IPS-18a (cell line): ENCODE data around the gene PLEKHS1.
"Not testable (repeated sequence)": the region's sequence is repeated elsewhere in the genome, so short reads cannot be mapped to it uniquely, and the experiment has no call there.

Source experiments
- H3K27ac ChIP-seq: one replicate; pipeline ENCODE4 v1.5.1; 2013; ENCODE audit warnings: low read length
- H3K27me3 ChIP-seq: one replicate; pipeline ENCODE4 v1.6.1; 2013; ENCODE audit warnings: mild to moderate bottlenecking, low read length; ENCODE audit not compliant: control insufficient read depth, insufficient read depth
- H3K36me3 ChIP-seq: one replicate; pipeline ENCODE4 v1.6.1; 2013; ENCODE audit warnings: low read depth, low read length; ENCODE audit not compliant: control insufficient read depth
- H3K4me1 ChIP-seq: one replicate; pipeline ENCODE4 v1.6.1; 2013; ENCODE audit warnings: low read depth, low read length; ENCODE audit not compliant: control insufficient read depth
- H3K4me3 ChIP-seq: one replicate; pipeline ENCODE4 v1.5.1; 2013; ENCODE audit warnings: low read length
- H3K9ac ChIP-seq: one replicate; pipeline ENCODE4 v1.6.1; 2013; ENCODE audit warnings: mild to moderate bottlenecking, low read length, moderate library complexity
- H3K9me3 ChIP-seq: one replicate; pipeline ENCODE4 v1.6.1; 2013; ENCODE audit warnings: low read depth, low read length; ENCODE audit not compliant: control insufficient read depth

PLEKHS1 gene

GRCh38 chr10:113771131-113771530, 19.6 kb downstream of the PLEKHS1 start:
- not testable (repeated sequence) for H3K4me3 ChIP-seq, H3K9ac ChIP-seq, H3K27ac ChIP-seq, H3K4me1 ChIP-seq, H3K27me3 ChIP-seq, H3K9me3 ChIP-seq, H3K36me3 ChIP-seq

DNA sequence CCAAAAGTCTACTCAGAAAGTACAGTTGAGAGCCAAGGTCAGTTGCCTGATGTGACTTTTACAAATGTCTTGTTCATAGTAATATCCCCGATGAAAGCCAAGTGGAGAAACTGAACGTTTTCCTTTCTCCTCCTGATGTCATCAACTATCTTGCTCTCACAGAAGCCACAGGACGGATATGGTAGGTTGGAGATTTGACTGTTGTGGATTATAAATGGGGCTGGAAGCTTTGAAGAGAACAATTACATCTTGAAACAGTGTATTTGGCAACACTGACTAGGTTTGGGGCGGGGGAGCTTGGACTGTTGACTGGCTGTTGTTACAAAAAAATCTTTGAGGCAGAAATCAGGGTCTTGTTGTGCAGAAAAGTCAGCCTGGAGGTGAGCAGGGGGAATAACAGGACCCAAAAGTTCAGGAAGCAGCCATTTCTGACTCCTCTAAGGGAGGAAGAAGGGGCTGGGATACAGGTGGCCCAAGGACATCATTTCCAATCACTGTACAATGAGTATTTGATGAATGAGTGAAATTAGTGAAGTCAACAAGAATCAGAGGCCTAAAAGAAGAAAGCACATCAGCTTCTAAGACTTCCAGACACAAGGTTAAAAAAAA, 24.3 kb downstream of the PLEKHS1 start:
- no peaks in the 10 kb centered on the region for H3K9me3 ChIP-seq
- no peak overlapping the region for H3K9ac ChIP-seq
- H3K27ac ChIP-seq, result no peak overlapping the region
- no peak overlapping the region for H3K4me3 ChIP-seq
- no peaks in the 10 kb centered on the region for H3K27me3 ChIP-seq
- no peaks in the 10 kb centered on the region for H3K36me3 ChIP-seq
- no peaks in the 10 kb centered on the region for H3K4me1 ChIP-seq

DNA sequence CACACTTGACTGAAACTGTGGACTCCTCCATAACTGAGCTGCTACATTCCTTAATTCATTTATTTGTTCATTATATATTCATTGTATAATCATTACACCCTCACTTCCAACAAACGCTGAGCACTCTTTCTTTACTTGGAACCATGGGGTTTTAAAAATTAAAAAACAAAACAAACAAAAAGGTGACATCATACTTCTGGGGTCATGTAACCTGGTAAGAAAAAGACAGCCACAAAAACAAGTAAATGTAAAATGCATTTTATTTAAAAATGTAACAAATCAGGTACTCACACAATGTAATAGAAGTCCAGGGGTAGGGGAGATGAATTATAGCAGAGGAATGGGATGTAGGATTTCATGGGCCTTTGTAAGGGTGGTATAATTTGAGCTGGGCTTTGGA, 25.1 kb downstream of the PLEKHS1 start:
- no peak overlapping the region for H3K4me3 ChIP-seq

GRCh38 chr10:113780681-113781250, 29.3 kb downstream of the PLEKHS1 start:
- H3K27ac ChIP-seq, result no peak overlapping the region

More for the DNA sequence above, 25.1 kb downstream of the PLEKHS1 start:
- Histone ChIP-seq H3K36me3 (no peaks in the 10 kb centered on the region), H3K27ac (no peak overlapping the region), H3K9me3 (no peaks in the 10 kb centered on the region), H3K27me3 (no peaks in the 10 kb centered on the region), H3K4me1 (no peaks in the 10 kb centered on the region), H3K9ac (no peak overlapping the region)

DNA sequence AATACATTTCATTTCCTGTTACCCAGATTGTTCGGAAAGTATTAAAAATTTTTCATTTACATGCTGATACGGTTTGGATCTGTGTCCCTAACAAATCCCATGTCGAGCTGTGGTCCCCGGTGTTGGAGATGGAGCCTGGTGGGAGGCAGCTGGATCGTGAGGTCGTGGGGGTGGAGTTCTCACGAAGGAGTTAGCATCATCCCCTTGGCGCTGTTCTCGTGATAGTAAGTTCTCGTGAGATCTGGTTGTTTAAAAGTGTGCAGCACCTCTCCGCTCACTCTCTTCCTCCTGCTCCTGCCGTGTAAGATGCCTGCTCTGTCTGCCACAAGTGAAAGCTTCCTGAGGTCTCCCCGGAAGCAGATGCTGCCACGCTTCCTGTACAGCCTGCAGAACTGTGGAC, 30.9 kb downstream of the PLEKHS1 start:
- H3K9ac ChIP-seq, result no peak overlapping the region
- no peak overlapping the region for H3K4me3 ChIP-seq
- H3K27ac ChIP-seq, result no peak overlapping the region
- no peaks in the 10 kb centered on the region for H3K36me3 ChIP-seq
- no peaks in the 10 kb centered on the region for H3K4me1 ChIP-seq
- no peaks in the 10 kb centered on the region for H3K9me3 ChIP-seq
- H3K27me3 ChIP-seq, result no peaks in the 10 kb centered on the region

More at GRCh38 chr10:113780681-113781250, 29.3 kb downstream of the PLEKHS1 start:
- H3K9ac ChIP-seq, result no peak overlapping the region
- H3K9me3 ChIP-seq, result no peaks in the 10 kb centered on the region
- H3K36me3 ChIP-seq, result no peaks in the 10 kb centered on the region
- H3K4me3 ChIP-seq, result no peak overlapping the region
- H3K4me1 ChIP-seq, result no peaks in the 10 kb centered on the region
- H3K27me3 ChIP-seq, result no peaks in the 10 kb centered on the region

GRCh38 chr10:113782986-113783704, 31.7 kb downstream of the PLEKHS1 start:
- H3K4me1 ChIP-seq, result no peaks in the 10 kb centered on the region
- no peak overlapping the region for H3K9ac ChIP-seq
- no peak overlapping the region for H3K4me3 ChIP-seq
- H3K36me3 ChIP-seq, result no peaks in the 10 kb centered on the region
- H3K9me3 ChIP-seq, result no peaks in the 10 kb centered on the region
- no peak overlapping the region for H3K27ac ChIP-seq
- no peaks in the 10 kb centered on the region for H3K27me3 ChIP-seq

DNA sequence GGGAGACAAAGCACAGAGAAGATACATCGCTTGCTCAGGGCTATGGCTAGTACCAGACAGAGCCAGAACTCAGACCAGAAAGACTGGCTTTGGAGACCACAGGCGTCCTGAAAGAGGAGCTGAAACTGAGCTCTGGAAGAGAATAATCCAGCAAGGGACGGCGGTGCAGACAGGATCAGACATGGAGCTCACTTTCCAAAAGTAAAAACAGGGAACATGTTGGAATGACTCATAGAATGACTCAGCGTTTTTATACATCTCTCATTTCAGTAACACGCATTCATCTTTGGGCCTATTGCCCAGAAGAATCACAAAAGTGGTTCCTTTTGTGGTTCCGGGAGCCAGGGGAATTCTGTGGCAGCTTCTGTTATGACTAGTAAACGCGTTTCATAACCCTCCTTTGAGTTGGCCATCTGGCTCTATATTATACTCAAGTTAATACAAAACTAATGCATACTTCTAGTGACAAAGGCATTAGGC, 37.2 kb downstream of the PLEKHS1 start:
- Histone ChIP-seq H3K4me1 (no peaks in the 10 kb centered on the region), H3K4me3 (no peak overlapping the region), H3K9me3 (no peaks in the 10 kb centered on the region), H3K27me3 (no peaks in the 10 kb centered on the region), H3K27ac (no peak overlapping the region), H3K9ac (no peak overlapping the region), H3K36me3 (no peaks in the 10 kb centered on the region)

GRCh38 chr10:113791691-113792090, 40.2 kb downstream of the PLEKHS1 start:
- Histone ChIP-seq H3K9me3 (no peaks in the 10 kb centered on the region), H3K27me3 (no peaks in the 10 kb centered on the region), H3K4me1 (no peaks in the 10 kb centered on the region), H3K27ac (no peak overlapping the region), H3K36me3 (no peaks in the 10 kb centered on the region), H3K9ac (no peak overlapping the region), H3K4me3 (no peak overlapping the region)

DNA sequence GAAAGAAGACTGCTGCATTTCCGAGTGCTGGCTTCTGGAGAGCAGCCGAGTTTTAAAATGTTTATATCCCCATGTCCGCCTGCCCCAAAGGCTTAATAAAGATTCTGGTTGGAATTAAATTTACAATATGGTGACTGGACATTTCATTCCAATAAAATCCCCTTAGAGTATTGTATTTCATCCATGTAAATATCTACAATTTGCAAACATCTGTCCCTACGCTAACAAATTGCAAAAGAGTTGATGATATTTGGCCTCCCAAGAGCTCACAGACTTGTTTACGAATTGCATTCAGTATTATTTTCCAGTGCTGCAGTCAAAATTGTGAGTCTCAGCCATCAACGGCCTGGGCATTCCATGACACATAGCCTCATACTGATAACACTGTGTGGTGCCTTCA, 50.1 kb downstream of the PLEKHS1 start:
- no peaks in the 10 kb centered on the region for H3K9me3 ChIP-seq
- H3K4me1 ChIP-seq, result no peaks in the 10 kb centered on the region
- no peaks in the 10 kb centered on the region for H3K27me3 ChIP-seq
- no peak overlapping the region for H3K9ac ChIP-seq
- no peaks in the 10 kb centered on the region for H3K36me3 ChIP-seq
- H3K4me3 ChIP-seq, result no peak overlapping the region
- no peak overlapping the region for H3K27ac ChIP-seq

DNA sequence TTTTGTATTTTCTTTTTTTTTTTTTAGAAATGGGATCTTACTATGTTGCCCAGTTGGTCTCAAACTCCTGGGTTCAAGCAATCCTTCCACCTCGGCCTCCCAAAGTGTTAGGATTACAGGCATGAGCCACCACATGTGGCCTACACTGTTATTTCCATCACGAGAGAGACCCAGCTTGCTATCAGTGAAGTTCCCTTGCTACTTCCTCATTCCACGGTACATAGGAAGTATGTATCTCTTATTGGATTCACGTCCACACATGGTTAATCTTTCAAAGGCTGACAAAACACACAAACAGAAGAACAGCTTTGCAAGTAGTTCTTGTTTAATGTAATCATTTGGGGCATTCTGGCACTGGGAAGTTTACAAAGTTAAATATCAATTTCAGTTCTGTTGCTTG, 51.5 kb downstream of the PLEKHS1 start:
- Histone ChIP-seq H3K4me3 (no peak overlapping the region), H3K27me3 (no peaks in the 10 kb centered on the region), H3K9me3 (no peaks in the 10 kb centered on the region), H3K9ac (no peak overlapping the region), H3K4me1 (no peaks in the 10 kb centered on the region), H3K27ac (no peak overlapping the region), H3K36me3 (no peaks in the 10 kb centered on the region)

DNA sequence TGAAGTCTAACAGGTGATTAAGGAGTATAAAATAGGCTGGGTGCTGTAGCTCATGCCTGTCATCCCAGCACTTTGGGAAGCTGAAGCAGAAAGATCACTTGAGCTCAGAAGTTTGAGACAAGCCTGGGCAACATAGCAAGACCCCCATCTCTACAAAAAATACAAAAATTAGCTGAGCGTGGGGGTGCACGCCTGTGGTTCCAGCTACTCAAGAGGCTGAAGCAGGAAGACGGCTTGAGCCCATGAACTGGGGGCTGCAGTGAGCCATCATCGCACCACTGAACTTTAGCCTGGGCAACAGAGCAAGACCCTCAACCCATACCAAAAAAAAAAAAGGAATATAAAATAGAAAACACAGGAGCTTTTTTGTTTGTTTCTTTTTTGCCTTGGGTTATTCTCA, 55.0 kb downstream of the PLEKHS1 start:
- no peaks in the 10 kb centered on the region for H3K27me3 ChIP-seq
- H3K27ac ChIP-seq, result no peak overlapping the region
- no peak overlapping the region for H3K4me3 ChIP-seq
- no peaks in the 10 kb centered on the region for H3K36me3 ChIP-seq
- no peak overlapping the region for H3K9ac ChIP-seq
- no peaks in the 10 kb centered on the region for H3K9me3 ChIP-seq
- no peaks in the 10 kb centered on the region for H3K4me1 ChIP-seq

GRCh38 chr10:113808168-113808567, 56.7 kb downstream of the PLEKHS1 start:
- Histone ChIP-seq H3K4me3 (no peak overlapping the region), H3K27me3 (no peaks in the 10 kb centered on the region), H3K4me1 (no peaks in the 10 kb centered on the region), H3K27ac (no peak overlapping the region), H3K9me3 (no peaks in the 10 kb centered on the region), H3K9ac (no peak overlapping the region), H3K36me3 (no peaks in the 10 kb centered on the region)
